Pons (tissue), 1 donor: Measurements from ENCODE around the gene RAB38.

Source experiments
- DNase-seq: peaks from one replicate; pipeline ENCODE4 v3.0.0-alpha.2; 2016; ENCODE audit warnings: low spot score

The RAB38 gene

DNA sequence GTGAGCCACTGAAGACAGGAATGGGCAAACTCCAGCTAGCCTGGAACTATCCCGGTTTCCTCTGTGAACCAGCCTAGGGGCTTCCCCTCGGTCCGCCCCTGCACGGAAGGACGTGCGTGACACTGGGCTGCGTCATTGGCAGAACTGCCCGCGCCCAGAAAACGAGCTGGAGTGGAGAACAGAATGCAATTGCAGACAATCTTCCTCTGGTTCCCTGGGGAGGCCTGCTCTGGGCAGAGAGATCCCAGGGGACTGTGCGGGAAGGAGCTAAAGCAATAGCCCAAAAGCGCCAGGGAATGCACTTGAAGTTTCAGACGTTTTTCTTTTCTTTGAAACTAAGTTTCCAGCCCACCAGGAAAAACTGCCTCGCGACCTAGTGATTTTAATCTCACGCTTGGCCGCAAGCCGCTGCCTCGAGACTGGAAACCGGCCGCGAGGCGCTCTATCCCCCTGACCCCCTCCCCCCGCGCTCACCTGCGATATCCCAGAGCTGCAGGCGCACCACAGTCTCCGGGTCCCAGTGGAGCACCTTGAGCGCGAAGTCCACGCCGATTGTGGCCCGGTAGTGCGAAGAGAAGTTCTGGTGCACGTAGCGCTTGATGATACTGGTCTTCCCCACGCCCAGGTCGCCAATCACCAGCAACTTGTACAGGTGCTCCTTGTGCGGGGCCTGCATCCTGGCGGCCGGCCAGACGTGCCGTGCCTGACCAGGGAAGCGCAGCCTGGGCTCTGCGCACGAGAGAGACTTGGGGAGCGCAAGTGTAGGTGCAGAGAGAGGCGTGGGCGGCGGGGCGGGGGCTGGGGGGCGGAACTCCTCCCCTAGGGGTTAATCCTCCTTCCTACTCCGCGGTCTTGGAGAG is at the start of gene RAB38:
TSS of gene RAB38 (minus strand) at position 735 of the 860 bp plus-strand sequence. CDS start at position 676, 59 bp downstream.
- DNase-seq, result no peak

DNA sequence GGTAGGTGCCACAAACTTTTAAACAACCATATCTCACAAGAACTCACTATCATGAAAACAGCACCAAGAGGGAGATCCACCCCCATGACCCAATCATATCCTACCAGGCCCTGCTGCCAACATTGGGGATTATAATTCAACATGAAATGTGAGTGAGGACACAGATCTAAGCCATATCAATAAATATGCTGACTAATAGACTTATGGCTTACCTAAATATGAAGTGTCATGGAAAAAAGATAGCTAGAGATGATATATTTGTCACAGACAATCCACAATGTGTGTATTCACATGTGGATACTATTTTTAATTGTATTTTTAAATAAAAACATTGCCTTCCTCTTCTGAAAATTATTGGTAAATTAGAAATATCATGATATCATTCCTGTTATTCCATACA is 38.2 kb upstream of the RAB38 start:
- DNase-seq, result no peak

DNA sequence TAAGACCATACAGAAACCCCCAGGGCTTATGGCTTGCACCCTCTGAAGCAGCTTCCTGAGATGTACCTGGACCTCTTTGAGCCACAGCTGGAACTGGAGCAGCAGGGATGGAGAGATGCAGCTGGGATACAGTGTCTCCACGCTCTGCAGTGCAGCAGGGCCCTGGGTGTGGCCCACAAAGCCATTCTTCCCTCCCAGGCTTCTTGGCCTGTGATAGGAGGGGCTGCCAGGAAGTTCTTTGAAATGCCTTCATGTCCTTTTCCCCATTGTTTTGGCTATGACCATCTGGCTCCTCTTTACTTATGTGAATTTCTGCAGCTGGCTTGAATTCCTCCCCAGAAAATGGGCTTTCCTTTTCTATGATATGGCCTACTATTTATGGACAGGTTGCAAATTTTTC is 37.1 kb upstream of the RAB38 start:
- no peak for DNase-seq

DNA sequence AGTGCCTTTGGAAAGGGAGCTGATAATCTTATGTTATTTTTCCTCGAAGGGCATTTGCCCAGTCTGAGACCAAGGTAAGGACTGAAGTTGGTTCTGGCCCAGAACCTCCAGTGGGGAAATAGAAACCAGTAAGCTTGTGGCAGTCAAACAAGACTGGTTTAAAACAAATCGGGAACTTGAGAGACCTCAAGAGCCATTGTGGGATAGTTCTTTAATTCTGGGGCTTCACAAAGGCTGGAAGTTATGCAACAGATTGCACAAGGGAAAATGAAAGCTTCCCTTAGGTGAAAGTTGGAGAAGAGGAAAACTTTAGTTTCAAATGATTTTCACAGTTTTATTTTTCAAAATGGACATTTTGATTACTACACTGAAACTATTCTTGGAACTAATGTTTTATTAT is 33.5 kb upstream of the RAB38 start:
- peak; percentile 7 for DNase-seq

DNA sequence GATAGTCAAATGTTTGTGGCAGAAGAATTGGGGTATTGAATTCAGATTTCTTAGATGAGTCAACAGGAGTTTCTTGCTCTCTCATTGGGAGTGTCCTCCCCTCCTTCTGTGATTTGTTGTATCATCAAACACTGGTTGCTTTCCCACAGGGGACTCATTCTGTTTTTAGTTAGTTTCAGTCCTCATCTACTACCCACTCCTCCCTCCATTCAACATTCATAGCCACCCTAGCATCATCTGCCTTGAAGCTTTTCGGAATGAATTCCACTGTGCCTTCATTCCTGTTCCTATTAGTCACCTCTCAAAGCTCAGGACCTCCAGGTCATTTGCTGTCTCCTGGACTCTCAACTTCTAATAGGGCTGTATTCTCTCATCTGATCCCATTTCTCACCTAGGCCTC is 31.5 kb upstream of the RAB38 start:
- DNase-seq, result no peak

- DNase-seq, result no peak
Observed at GRCh38 chr11:88204353-88204752, 29.1 kb upstream of the RAB38 start.

DNA sequence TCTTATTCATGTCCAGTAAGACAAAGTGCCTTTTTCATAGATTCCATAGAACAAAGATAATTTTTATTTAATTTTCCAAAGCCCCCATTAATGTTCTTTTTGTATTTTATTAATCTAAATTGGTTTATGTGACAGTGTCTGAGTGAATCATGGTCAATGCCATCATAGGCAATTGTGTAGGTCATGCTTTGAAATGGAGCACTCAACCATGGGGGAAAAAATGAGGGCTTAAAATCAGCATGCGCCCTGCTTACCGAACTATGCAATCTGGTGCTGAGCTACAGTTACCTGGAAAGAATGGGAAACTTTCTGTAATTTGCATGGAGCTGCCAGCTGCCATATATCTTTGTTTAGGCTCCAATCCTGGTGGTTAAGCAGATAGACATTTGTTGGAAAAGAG is 28.4 kb upstream of the RAB38 start:
- DNase-seq, result no peak

DNA sequence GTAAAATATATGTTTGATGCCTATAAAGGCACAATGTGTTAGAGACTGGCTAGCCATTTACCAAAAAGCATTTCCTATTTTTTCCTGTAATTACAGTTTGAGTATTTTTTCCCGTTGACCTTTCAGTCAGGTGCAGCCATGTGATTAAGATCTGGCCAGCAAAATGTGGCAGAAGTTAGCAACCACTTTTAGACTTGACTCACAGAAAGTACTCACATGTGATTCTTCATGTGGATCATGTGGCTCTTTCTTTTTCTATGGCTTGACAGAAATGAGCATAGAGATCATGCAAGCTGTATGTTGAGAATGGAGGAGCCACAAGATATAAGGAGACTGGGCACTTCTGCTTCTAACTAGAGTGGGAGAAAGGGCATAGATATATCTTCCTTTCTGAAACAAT is 27.3 kb upstream of the RAB38 start:
- DNase-seq, result no peak

- no peak for DNase-seq
Observed at GRCh38 chr11:88196393-88196792, 21.1 kb upstream of the RAB38 start.

DNA sequence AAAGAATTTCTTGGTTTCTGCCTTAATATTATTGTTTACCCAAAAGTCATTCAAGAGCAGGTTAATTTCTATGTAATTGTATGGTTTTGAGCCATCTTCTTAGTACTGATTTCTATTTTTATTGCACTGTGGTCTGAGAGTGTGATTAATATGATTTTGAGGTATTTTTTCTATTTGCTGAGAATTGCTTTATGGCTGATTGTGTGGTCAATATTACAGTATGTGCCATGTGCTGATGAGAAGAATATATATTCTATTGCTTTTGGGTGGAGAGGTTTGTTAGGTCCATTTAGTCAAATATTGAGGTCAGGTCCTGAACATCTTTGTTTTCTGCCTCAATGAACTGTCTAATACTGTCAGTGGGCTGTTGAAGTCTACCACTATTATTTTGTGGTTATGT is 20.7 kb upstream of the RAB38 start:
- no peak for DNase-seq

GRCh38 chr11:88194990-88195389 is 19.7 kb upstream of the RAB38 start:
- DNase-seq, result no peak

DNA sequence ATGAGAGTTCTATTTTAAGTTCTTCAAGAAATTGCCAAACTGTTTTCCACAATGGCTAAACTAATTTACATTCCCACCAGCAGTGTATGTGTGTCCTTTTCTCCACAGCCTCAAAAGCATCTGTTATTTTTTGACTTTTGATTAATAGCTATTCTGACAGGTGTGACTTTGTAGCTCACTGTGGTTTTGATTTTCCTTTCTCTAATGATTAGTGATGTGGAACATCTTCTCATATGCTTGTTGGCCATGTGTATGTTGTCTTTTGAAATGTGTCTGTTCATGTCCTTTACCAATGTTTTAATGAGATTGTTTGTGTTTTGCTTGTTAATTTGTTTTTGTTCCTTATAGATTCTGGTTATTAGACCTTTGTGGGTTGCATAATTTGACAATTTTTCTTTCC is 18.0 kb upstream of the RAB38 start:
- no peak for DNase-seq

DNA sequence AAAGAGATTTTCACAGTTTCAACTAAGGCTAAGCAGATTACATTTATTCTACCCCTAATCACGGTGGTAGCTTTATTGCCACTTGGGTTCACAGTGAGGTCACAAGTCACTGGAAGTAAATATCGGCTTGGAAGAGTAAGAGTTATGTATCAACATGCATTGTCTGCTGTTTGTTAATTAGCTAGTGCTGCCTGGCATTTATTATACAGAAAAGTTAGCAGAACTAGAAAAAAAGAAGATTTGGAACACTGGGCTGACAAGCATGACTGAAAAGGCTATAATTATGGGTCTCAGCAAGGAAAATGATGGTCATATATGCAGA is 13.7 kb upstream of the RAB38 start:
- DNase-seq, result no peak

DNA sequence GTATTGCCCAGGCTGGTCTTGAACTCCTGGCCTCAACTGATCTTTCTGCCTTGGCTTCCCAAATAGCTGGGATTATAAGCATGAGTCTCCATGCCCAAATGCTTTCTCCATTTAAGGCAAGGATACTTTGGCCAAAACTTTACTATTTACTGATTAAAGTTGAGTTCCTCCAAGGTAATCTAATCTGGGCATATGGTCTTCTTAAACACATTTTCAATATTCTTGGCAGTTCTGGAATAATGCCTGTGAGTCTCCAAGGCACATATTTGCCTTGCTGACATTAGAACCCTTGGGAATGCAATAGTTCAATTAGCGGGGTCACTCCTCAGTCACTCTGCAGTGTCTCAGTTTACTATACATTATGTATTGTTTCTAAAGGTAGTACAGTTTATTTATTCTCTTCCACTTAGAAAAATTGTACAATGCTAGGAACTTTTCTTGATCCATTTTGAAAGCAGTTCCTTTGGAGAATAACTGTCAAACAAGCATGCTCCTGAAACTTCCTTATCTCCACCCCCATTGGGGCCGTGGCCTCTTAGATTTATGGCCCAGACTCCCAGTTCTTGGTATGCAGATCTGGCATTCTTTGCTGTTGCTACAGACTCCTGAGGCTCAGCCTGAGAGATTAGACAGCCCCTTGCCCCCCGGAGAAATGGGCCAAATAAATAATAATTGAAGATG is 13.1 kb upstream of the RAB38 start:
- DNase-seq, result no peak

GRCh38 chr11:88183233-88183632 is 8.0 kb upstream of the RAB38 start:
- no peak for DNase-seq

DNA sequence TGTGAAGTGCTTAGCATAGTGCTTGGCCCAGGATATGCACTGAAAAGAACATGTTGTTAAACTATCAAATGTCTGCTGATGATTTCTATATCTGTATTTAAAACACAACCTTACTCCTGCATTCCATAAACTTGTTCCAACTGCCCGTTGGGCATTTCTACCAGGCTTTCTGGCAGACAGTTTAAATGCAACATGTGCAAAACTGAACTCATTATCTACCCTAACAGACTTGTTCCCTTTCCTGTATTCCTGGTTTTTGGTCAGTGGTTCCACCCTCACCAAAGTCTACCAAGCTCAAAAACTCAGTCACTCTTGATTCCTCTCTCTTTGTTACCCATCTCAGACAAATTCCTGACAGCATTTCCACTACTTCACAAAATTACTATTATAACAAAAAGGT is 6.5 kb upstream of the RAB38 start:
- no peak for DNase-seq

GRCh38 chr11:88179971-88180629 is 4.9 kb upstream of the RAB38 start:
- DNase-seq, result no peak

DNA sequence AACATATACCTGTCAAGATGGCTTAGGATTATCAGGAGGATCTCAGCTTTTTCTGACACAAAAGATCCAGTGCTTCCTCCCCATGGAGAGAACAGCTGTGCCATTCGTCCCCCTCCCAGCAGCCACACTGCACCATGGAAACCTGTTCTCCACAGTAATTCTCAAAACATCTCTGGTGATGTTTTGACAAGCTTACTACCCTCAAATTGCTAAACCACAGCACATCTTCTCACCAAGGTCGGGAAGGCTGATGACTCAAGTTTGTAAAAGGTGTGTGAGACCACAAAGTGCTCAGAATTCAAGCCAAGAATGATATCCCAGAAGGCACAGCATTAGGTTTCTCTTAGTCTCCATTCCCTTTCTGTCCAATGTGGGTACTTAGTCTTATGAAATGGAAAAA is 3.9 kb upstream of the RAB38 start:
- no peak for DNase-seq

DNA sequence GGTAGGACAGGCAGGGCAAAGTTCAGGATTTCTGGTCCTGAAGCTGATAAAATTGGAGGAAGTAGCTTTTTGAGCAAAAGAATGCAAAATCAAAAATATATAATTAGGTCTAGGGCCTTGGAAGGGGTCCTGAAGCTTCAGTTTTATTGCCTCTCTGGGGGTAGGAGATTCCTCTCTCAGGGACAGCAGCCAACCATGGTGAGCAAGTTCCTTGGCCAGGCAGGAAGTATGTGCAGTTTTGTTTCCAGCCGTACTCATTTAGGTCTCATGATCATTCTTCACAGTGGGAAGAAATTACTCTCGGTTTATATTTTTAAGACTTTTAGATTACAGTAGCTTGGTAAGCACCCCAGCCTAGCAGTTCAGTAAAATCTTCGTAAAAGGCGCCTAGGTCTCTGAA is 2.9 kb upstream of the RAB38 start:
- DNase-seq, result no peak

- no peak for DNase-seq
Observed at GRCh38 chr11:88175569-88176075, 379 bp upstream of the RAB38 start.

- DNase-seq, result no peak
Observed at GRCh38 chr11:88173956-88174355, 1.3 kb downstream of the RAB38 start.

- no peak for DNase-seq
Observed at GRCh38 chr11:88171982-88172381, 3.3 kb downstream of the RAB38 start.

DNA sequence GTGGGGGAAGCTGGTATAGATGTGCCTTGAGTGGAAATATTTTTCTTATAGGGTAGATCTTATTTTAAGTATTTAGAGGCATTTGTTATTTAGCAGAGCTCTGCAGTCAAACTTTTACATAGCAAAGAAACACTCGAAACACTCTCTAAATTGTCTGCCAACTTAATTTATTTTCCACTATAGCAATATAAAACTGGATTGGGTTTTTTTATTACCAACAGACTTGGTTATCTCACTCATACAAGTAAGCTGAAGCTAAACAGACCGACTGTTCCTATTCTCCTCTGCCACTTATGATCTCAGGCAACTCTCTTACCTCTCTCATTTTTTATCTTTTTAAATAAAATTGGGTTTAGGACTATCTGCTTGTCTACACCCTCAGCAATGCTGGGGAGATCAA is 4.6 kb downstream of the RAB38 start:
- no peak for DNase-seq
